GM23338 (cell line): ENCODE measurements around the gene USP35. TPM values are rescaled to one million over a fixed set of nuclear protein-coding genes. Genes with fewer than 3 reads are reported as not detected.

ENCODE experiments used
- ATAC-seq: fragments of 200-7000 bp; cut with Tn5 transposase; 3 replicates; pipeline ENCODE4 v1.9.1; 2020
- DNase-seq: peaks from one replicate; pipeline ENCODE4 v3.0.0-alpha.2; 2015; ENCODE audit warnings: low spot score
- H2AFZ ChIP-seq: fragments of 200-600 bp; sonication (generic); 2 replicates; pipeline ENCODE4 v1.8.0; 2016; ENCODE audit warnings: antibody characterized with exemption, mild to moderate bottlenecking, moderate library complexity
- H3F3A ChIP-seq: fragments of 200-600 bp; sonication (generic); replicated peaks from 2 replicates; pipeline ENCODE4 v1.8.0; 2017; ENCODE audit warnings: antibody characterized with exemption, mixed run types, low read depth
- H3K27ac ChIP-seq: fragments of 200-600 bp; sonication (generic); 2 replicates; pipeline ENCODE4 v1.6.1; 2016; ENCODE audit warnings: low read depth
- H3K27me3 ChIP-seq: fragments of 200-600 bp; sonication (generic); 2 replicates; pipeline ENCODE4 v1.8.0; 2016; ENCODE audit warnings: mild to moderate bottlenecking, mixed run types, moderate library complexity; ENCODE audit not compliant: insufficient read depth
- H3K36me3 ChIP-seq: fragments of 200-600 bp; sonication (generic); 2 replicates; pipeline ENCODE4 v1.8.0; 2016; ENCODE audit warnings: mild to moderate bottlenecking; ENCODE audit not compliant: insufficient read depth
- H3K4me1 ChIP-seq: fragments of 200-600 bp; sonication (generic); 2 replicates; pipeline ENCODE4 v1.8.0; 2016; ENCODE audit warnings: mild to moderate bottlenecking, moderate library complexity; ENCODE audit not compliant: insufficient read depth
- H3K4me2 ChIP-seq: fragments of 200-600 bp; sonication (generic); 2 replicates; pipeline ENCODE4 v1.7.1; 2017; ENCODE audit warnings: mixed run types
- H3K4me3 ChIP-seq: fragments of 200-600 bp; sonication (generic); 2 replicates; pipeline ENCODE4 v1.6.1; 2016; ENCODE audit warnings: mixed run types
- H3K79me2 ChIP-seq: fragments of 200-600 bp; sonication (generic); replicated peaks from 2 replicates; pipeline ENCODE4 v1.8.0; 2017; ENCODE audit warnings: mild to moderate bottlenecking; ENCODE audit not compliant: insufficient read depth
- H3K9me2 ChIP-seq: fragments of 200-600 bp; sonication (generic); 2 replicates; pipeline ENCODE4 v1.8.0; 2017; ENCODE audit not compliant: insufficient read depth
- H4K20me1 ChIP-seq: fragments of 200-600 bp; sonication (generic); replicated peaks from 2 replicates; pipeline ENCODE4 v1.8.0; 2017; ENCODE audit warnings: mild to moderate bottlenecking; ENCODE audit not compliant: insufficient read depth
- H3K27ac Mint-ChIP-seq: 2 replicates; pipeline ENCODE4 v1.8.0; 2020; ENCODE audit warnings: inconsistent platforms, mild to moderate bottlenecking, moderate library complexity, mixed read lengths
- H3K27me3 Mint-ChIP-seq: 3 replicates; pipeline ENCODE4 v1.8.0; 2022; ENCODE audit warnings: low read depth, mild to moderate bottlenecking, moderate library complexity, mixed read lengths, inconsistent platforms; ENCODE audit not compliant: insufficient read depth, poor library complexity
- H3K36me3 Mint-ChIP-seq: 3 replicates; pipeline ENCODE4 v1.8.0; 2021; ENCODE audit warnings: low read depth, mild to moderate bottlenecking, inconsistent platforms, moderate library complexity, mixed read lengths
- H3K4me1 Mint-ChIP-seq: 3 replicates; pipeline ENCODE4 v1.8.0; 2020; ENCODE audit warnings: mild to moderate bottlenecking, inconsistent platforms, mixed read lengths
- H3K4me3 Mint-ChIP-seq: 3 replicates; pipeline ENCODE4 v1.8.0; 2021; ENCODE audit warnings: moderate library complexity, mild to moderate bottlenecking, inconsistent platforms, mixed read lengths
- H3K9me3 Mint-ChIP-seq: 3 replicates; pipeline ENCODE4 v1.8.0; 2020; ENCODE audit warnings: moderate library complexity, mild to moderate bottlenecking, inconsistent platforms, mixed read lengths
- CREB1 ChIP-seq: fragments of 250-450 bp; sonication (Bioruptor Pico); IDR thresholded peaks from 2 replicates; pipeline ENCODE4 v1.5.0; 2020; ENCODE audit warnings: low read depth, mild to moderate bottlenecking, moderate library complexity
- EZH2phosphoT487 ChIP-seq: fragments of 200-600 bp; sonication (generic); IDR thresholded peaks from one replicate; pipeline ENCODE4 v1.8.1; 2018; ENCODE audit warnings: antibody characterized with exemption; ENCODE audit not compliant: unreplicated experiment
- JUNB ChIP-seq: IDR thresholded peaks from one replicate; pipeline ENCODE4 v1.6.1; 2016; ENCODE audit warnings: antibody characterized with exemption; ENCODE audit not compliant: unreplicated experiment
- NANOG ChIP-seq: IDR thresholded peaks from 2 replicates; pipeline ENCODE4 v1.6.1; 2016; ENCODE audit warnings: antibody characterized with exemption, borderline replicate concordance
- ZNF114 ChIP-seq: fragments of 250-450 bp; sonication (Bioruptor Pico); IDR thresholded peaks from 2 replicates; pipeline ENCODE4 v1.5.0; 2020; ENCODE audit warnings: mild to moderate bottlenecking, moderate library complexity
- ZNF331 ChIP-seq: fragments of 250-450 bp; sonication (Bioruptor Pico); IDR thresholded peaks from 2 replicates; pipeline ENCODE4 v1.5.0; 2020; ENCODE audit warnings: low read depth, mild to moderate bottlenecking, moderate library complexity
- polyA plus RNA-seq: library from polyadenylated mRNA; unstranded; fragments of >200 nt; fragmentation: Nextera tagmentation; extraction: Ambion mirVana; gene quantifications from 2 replicates; pipeline ENCODE4 v1.2.1, GENCODE V29; 2016
- total RNA-seq: library from RNA; depleted of rRNA; stranded (reverse); fragments of >200 nt; shearing (Covaris generic); gene quantifications from 2 replicates; pipeline ENCODE4 v1.2.3, GENCODE V29; 2014
- TF ChIP-seq, protein P1 (sequence below), 2 experiments: fragments of 200-600 bp in 1 of 2; sonication (generic) in 1 of 2; conservative IDR thresholded peaks; 2 replicates each; pipeline versions ENCODE4 v1.5.1 to v1.6.1; 2016 to 2017; ENCODE audit warnings: antibody characterized with exemption in 2 of 2, low read depth in 2 of 2, mild to moderate bottlenecking in 2 of 2, moderate library complexity in 1 of 2
- TF ChIP-seq, protein P2 (sequence below): IDR thresholded peaks from one replicate; pipeline ENCODE4 v1.6.1; 2018; ENCODE audit warnings: antibody characterized with exemption; ENCODE audit not compliant: unreplicated experiment
- TF ChIP-seq, protein P3 (sequence below): IDR thresholded peaks from 2 replicates; pipeline ENCODE4 v1.6.1; 2016; ENCODE audit warnings: antibody characterized with exemption

Gene USP35
- total and polyA plus RNA-seq, 2 experiments from 2014 or later = 2.5 to 10.7 TPM

DNA sequence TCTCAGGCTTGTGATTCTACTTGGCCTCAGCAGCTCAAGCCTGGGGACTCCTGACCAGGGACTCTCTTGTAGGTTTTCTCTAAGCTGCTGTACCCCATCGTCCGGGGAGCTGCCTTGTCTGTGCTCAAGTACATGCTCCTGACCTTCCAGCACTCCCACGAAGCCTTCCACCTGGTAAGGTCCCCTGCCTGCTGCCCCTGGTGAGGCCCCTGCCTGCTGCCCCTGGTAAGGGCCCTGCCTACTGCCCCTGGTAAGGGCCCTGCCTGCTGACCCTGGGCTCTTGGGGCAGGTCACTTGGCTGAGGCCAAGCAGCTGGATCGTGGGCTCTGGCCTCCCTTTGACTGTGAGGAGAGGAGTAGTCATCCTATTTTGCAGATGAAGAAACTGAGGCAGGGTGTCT is 11.3 kb downstream of the USP35 start (continued):
- TF ChIP-seq EZH2phosphoT487 (no peak), NANOG (no peak), ZNF114 (CRISPR knock-in tag) (no peak), JUNB (no peak), ZNF331 (no peak)
- TF ChIP-seq, protein P1, sequence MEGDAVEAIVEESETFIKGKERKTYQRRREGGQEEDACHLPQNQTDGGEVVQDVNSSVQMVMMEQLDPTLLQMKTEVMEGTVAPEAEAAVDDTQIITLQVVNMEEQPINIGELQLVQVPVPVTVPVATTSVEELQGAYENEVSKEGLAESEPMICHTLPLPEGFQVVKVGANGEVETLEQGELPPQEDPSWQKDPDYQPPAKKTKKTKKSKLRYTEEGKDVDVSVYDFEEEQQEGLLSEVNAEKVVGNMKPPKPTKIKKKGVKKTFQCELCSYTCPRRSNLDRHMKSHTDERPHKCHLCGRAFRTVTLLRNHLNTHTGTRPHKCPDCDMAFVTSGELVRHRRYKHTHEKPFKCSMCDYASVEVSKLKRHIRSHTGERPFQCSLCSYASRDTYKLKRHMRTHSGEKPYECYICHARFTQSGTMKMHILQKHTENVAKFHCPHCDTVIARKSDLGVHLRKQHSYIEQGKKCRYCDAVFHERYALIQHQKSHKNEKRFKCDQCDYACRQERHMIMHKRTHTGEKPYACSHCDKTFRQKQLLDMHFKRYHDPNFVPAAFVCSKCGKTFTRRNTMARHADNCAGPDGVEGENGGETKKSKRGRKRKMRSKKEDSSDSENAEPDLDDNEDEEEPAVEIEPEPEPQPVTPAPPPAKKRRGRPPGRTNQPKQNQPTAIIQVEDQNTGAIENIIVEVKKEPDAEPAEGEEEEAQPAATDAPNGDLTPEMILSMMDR (conservative IDR thresholded peaks at IDR 0.05; ENCODE audit: low read depth in 2 of 2) = no peak
- TF ChIP-seq, protein P2, sequence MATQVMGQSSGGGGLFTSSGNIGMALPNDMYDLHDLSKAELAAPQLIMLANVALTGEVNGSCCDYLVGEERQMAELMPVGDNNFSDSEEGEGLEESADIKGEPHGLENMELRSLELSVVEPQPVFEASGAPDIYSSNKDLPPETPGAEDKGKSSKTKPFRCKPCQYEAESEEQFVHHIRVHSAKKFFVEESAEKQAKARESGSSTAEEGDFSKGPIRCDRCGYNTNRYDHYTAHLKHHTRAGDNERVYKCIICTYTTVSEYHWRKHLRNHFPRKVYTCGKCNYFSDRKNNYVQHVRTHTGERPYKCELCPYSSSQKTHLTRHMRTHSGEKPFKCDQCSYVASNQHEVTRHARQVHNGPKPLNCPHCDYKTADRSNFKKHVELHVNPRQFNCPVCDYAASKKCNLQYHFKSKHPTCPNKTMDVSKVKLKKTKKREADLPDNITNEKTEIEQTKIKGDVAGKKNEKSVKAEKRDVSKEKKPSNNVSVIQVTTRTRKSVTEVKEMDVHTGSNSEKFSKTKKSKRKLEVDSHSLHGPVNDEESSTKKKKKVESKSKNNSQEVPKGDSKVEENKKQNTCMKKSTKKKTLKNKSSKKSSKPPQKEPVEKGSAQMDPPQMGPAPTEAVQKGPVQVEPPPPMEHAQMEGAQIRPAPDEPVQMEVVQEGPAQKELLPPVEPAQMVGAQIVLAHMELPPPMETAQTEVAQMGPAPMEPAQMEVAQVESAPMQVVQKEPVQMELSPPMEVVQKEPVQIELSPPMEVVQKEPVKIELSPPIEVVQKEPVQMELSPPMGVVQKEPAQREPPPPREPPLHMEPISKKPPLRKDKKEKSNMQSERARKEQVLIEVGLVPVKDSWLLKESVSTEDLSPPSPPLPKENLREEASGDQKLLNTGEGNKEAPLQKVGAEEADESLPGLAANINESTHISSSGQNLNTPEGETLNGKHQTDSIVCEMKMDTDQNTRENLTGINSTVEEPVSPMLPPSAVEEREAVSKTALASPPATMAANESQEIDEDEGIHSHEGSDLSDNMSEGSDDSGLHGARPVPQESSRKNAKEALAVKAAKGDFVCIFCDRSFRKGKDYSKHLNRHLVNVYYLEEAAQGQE = no peak

DNA sequence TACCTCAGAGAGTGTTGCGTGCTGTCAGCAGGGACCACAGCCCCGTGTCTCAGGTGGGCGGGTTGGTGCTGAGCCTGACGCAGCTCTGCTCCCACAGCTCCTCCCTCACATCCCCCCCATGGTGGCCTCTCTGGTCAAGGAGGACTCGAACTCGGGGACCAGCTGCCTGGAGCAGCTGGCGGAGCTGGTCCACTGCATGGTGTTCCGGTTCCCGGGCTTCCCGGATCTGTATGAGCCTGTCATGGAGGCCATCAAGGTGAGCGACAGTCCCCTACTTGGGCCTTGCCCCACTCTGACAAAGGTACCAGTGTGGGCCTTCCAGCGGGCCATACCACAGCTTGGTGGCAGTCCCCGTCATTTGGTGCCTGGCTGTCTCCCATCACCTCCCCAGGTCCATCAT is 11.8 kb downstream of the USP35 start:
- no peak overlapping the region for H3K27ac Mint-ChIP-seq
- peaks cover 5% of the 10 kb centered on the region for H3K4me1 Mint-ChIP-seq
- Histone ChIP-seq H3K27ac (no peak overlapping the region), H3K9me2 (no peaks in the 10 kb centered on the region), H2AFZ (no peak overlapping the region), H4K20me1 (no peaks in the 10 kb centered on the region), H3K4me2 (no peak overlapping the region), H3F3A (no peaks in the 10 kb centered on the region), H3K4me1 (no peaks in the 10 kb centered on the region), H3K4me3 (no peak overlapping the region), H3K79me2 (no peaks in the 10 kb centered on the region), H3K27me3 (no peaks in the 10 kb centered on the region), H3K36me3 (no peaks in the 10 kb centered on the region)
- ATAC-seq (no peak), DNase-seq (no peak)
- H3K36me3 Mint-ChIP-seq = peaks cover 8% of the 10 kb centered on the region; the same call in 2 of the 3 replicates
- peaks cover 12% of the 10 kb centered on the region for H3K27me3 Mint-ChIP-seq
- H3K9me3 Mint-ChIP-seq = no peaks in the 10 kb centered on the region
- no peak overlapping the region for H3K4me3 Mint-ChIP-seq
- TF ChIP-seq, protein P1 (conservative IDR thresholded peaks at IDR 0.05; ENCODE audit: low read depth in 2 of 2) = no peak
- TF ChIP-seq, protein P3, sequence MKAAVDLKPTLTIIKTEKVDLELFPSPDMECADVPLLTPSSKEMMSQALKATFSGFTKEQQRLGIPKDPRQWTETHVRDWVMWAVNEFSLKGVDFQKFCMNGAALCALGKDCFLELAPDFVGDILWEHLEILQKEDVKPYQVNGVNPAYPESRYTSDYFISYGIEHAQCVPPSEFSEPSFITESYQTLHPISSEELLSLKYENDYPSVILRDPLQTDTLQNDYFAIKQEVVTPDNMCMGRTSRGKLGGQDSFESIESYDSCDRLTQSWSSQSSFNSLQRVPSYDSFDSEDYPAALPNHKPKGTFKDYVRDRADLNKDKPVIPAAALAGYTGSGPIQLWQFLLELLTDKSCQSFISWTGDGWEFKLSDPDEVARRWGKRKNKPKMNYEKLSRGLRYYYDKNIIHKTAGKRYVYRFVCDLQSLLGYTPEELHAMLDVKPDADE = no peak
- TF ChIP-seq CREB1 (no peak), JUNB (no peak), NANOG (no peak), ZNF331 (no peak)
- TF ChIP-seq, protein P2 = no peak
